WTC11 (cell line): ENCODE data around the gene PCDHGB5. TPM values are rescaled to one million over a fixed set of nuclear protein-coding genes. Genes with fewer than 3 reads are reported as not detected.

Experiments used
- ATAC-seq: fragments of 200-7000 bp; cut with Tn5 transposase; 2 replicates; pipeline ENCODE4 v1.10.0; 2021; ENCODE audit warnings: mild to moderate bottlenecking, moderate library complexity
- CTCF ChIA-PET: fragments of 300-600 bp; sonication (Branson Sonifier 250); formaldehyde crosslinking; loops from one replicate; lab custom pipeline; 2021; ENCODE audit warnings: antibody characterized with exemption; lab: Charles Lee
- POLR2A ChIA-PET: fragments of 350-600 bp; sonication (Branson Sonifier 250); formaldehyde crosslinking; loops from one replicate; lab custom pipeline; 2021; ENCODE audit warnings: antibody characterized with exemption; lab: Charles Lee
- DNase-seq: peaks from one replicate; pipeline ENCODE4 v3.0.0; 2021; ENCODE audit warnings: low spot score
- H3K27ac Mint-ChIP-seq: 2 replicates; pipeline ENCODE4 v1.8.0; 2021; ENCODE audit warnings: mixed read lengths
- H3K27me3 Mint-ChIP-seq: 2 replicates; pipeline ENCODE4 v1.8.0; 2021; ENCODE audit warnings: low read depth, mild to moderate bottlenecking, moderate library complexity, mixed read lengths
- H3K36me3 Mint-ChIP-seq: 2 replicates; pipeline ENCODE4 v1.8.0; 2021; ENCODE audit warnings: mixed read lengths
- H3K4me1 Mint-ChIP-seq: 2 replicates; pipeline ENCODE4 v1.8.0; 2022; ENCODE audit warnings: mixed read lengths
- H3K4me3 Mint-ChIP-seq: 2 replicates; pipeline ENCODE4 v1.8.0; 2021; ENCODE audit warnings: mild to moderate bottlenecking, moderate library complexity, mixed read lengths
- H3K9me3 Mint-ChIP-seq: 2 replicates; pipeline ENCODE4 v1.8.0; 2021; ENCODE audit warnings: mixed read lengths
- ATF1 ChIP-seq: sonication (generic); formaldehyde crosslinking; IDR thresholded peaks from 2 replicates; pipeline ENCODE4 v1.8.1; 2023; ENCODE audit warnings: mild to moderate bottlenecking, moderate library complexity, missing genetic modification reagents
- KAT7 ChIP-seq: sonication (generic); formaldehyde crosslinking; IDR thresholded peaks from 2 replicates; pipeline ENCODE4 v1.8.1; 2023; ENCODE audit warnings: missing genetic modification reagents, mild to moderate bottlenecking, borderline replicate concordance
- MXD4 ChIP-seq: fragments of 250-450 bp; sonication (Bioruptor Pico); IDR thresholded peaks from 2 replicates; pipeline ENCODE4 v1.8.0; 2021; ENCODE audit warnings: mild to moderate bottlenecking, moderate library complexity, borderline replicate concordance
- OVOL2 ChIP-seq: fragments of 250-450 bp; sonication (Bioruptor Pico); IDR thresholded peaks from 2 replicates; pipeline ENCODE4 v1.9.0; 2021; ENCODE audit warnings: mild to moderate bottlenecking, borderline replicate concordance
- SMAD4 ChIP-seq: sonication (generic); formaldehyde crosslinking; IDR thresholded peaks from 2 replicates; pipeline ENCODE4 v1.8.0; 2022; ENCODE audit warnings: mild to moderate bottlenecking, missing genetic modification reagents
- TCF7 ChIP-seq: sonication (generic); formaldehyde crosslinking; IDR thresholded peaks from 2 replicates; pipeline ENCODE4 v1.8.0; 2022; ENCODE audit warnings: mild to moderate bottlenecking, low read depth, missing genetic modification reagents, moderate library complexity
- TEAD1 ChIP-seq: sonication (generic); formaldehyde crosslinking; IDR thresholded peaks from 2 replicates; pipeline ENCODE4 v1.8.0; 2022; ENCODE audit warnings: mild to moderate bottlenecking, missing genetic modification reagents
- ZNF423 ChIP-seq: fragments of 250-450 bp; sonication (Bioruptor Pico); IDR thresholded peaks from 2 replicates; pipeline ENCODE4 v2.1.2; 2022; ENCODE audit warnings: mild to moderate bottlenecking, moderate library complexity
- total RNA-seq: library from RNA; stranded (reverse); gene quantifications from 3 replicates; pipeline ENCODE4 v1.2.3, GENCODE V29; 2021
- TF ChIP-seq, protein P1 (sequence below): sonication (generic); formaldehyde crosslinking; conservative IDR thresholded peaks from 2 replicates; pipeline ENCODE4 v1.8.1; 2023; ENCODE audit warnings: mild to moderate bottlenecking, low read depth, missing genetic modification reagents, moderate library complexity
- TF ChIP-seq, protein P2 (sequence below): sonication (generic); formaldehyde crosslinking; IDR thresholded peaks from 2 replicates; pipeline ENCODE4 v1.8.1; 2022; ENCODE audit warnings: missing genetic modification reagents, borderline replicate concordance
- TF ChIP-seq, protein P3 (sequence below): fragments of 200-600 bp; IDR thresholded peaks from 2 replicates; pipeline ENCODE4 v1.8.0; 2022; ENCODE audit warnings: antibody characterized with exemption
- TF ChIP-seq, protein P4 (sequence below): sonication (generic); formaldehyde crosslinking; IDR thresholded peaks from 2 replicates; pipeline ENCODE4 v1.8.0; 2022; ENCODE audit warnings: mild to moderate bottlenecking, missing genetic modification reagents
- TF ChIP-seq, protein P5 (sequence below): fragments of 250-450 bp; sonication (Bioruptor Pico); IDR thresholded peaks from 2 replicates; pipeline ENCODE4 v2.1.2; 2022; ENCODE audit warnings: mild to moderate bottlenecking, moderate library complexity

Gene PCDHGB5
- total RNA-seq, 1 experiment from 2014 or later = 9.7 TPM

DNA sequence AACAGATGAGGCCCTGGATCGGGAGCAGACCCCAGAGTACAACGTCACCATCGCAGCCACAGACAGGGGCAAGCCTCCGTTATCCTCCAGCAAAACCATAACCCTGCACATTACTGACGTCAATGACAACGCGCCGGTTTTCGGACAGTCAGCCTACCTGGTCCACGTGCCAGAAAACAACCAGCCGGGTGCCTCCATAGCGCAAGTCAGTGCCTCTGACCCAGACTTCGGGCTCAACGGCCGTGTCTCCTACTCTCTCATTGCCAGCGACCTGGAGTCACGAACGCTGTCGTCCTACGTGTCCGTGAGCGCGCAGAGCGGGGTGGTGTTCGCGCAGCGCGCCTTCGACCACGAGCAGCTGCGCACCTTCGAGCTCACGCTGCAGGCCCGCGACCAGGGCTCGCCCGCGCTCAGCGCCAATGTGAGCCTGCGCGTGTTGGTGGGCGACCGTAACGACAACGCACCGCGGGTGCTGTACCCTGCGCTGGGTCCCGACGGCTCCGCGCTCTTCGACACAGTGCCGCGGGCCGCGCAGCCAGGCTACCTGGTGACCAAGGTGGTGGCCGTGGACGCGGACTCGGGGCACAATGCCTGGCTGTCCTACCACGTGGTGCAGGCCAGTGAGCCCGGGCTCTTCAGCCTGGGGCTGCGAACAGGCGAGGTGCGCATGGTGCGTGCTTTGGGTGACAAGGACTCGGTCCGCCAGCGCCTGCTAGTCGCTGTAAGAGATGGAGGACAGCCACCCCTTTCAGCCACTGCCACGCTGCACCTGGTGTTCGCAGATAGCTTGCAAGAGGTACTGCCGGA, 21.5 kb downstream of the PCDHGB5 start (continued):
- TF ChIP-seq, protein P1, sequence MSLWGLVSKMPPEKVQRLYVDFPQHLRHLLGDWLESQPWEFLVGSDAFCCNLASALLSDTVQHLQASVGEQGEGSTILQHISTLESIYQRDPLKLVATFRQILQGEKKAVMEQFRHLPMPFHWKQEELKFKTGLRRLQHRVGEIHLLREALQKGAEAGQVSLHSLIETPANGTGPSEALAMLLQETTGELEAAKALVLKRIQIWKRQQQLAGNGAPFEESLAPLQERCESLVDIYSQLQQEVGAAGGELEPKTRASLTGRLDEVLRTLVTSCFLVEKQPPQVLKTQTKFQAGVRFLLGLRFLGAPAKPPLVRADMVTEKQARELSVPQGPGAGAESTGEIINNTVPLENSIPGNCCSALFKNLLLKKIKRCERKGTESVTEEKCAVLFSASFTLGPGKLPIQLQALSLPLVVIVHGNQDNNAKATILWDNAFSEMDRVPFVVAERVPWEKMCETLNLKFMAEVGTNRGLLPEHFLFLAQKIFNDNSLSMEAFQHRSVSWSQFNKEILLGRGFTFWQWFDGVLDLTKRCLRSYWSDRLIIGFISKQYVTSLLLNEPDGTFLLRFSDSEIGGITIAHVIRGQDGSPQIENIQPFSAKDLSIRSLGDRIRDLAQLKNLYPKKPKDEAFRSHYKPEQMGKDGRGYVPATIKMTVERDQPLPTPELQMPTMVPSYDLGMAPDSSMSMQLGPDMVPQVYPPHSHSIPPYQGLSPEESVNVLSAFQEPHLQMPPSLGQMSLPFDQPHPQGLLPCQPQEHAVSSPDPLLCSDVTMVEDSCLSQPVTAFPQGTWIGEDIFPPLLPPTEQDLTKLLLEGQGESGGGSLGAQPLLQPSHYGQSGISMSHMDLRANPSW (CRISPR knock-in tag) = no peak
- TF ChIP-seq ATF1 (CRISPR knock-in tag) (no peak), KAT7 (CRISPR knock-in tag) (no peak)
- TF ChIP-seq, protein P2, sequence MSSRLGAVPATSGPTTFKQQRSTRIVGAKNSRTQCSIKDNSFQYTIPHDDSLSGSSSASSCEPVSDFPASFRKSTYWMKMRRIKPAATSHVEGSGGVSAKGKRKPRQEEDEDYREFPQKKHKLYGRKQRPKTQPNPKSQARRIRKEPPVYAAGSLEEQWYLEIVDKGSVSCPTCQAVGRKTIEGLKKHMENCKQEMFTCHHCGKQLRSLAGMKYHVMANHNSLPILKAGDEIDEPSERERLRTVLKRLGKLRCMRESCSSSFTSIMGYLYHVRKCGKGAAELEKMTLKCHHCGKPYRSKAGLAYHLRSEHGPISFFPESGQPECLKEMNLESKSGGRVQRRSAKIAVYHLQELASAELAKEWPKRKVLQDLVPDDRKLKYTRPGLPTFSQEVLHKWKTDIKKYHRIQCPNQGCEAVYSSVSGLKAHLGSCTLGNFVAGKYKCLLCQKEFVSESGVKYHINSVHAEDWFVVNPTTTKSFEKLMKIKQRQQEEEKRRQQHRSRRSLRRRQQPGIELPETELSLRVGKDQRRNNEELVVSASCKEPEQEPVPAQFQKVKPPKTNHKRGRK = no peak

DNA sequence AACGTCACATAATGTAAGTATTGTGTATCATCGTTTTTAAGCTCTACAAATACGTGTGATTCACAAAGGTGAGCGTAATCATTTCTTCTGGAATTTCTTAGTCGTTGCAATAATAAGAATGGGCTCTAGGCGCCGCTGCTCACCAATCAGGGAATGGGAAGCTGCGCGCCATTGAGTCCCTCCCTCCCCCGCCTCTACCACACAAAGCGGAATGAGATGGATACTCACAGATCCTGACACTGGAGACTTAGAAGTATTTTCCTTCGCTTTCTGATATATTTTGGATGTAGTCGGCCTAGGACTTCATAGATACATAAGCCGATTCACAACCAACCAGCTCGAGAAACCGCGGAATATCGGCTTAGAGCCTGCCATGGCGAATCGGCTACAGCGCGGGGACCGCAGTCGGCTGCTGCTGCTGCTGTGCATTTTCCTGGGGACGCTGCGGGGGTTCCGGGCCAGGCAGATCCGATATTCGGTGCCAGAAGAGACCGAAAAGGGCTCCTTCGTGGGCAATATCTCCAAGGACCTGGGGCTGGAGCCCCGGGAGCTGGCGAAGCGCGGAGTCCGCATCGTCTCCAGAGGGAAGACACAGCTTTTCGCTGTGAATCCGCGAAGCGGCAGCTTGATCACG, 23.2 kb downstream of the PCDHGB5 start, which contains the start of gene PCDHGA11:
Gene PCDHGA11 (plus strand): TSS at position 197 of the 634 bp plus-strand sequence. CDS start 177 bp downstream, at position 374.
- H3K27me3 Mint-ChIP-seq = peaks cover 14% of the 10 kb centered on the region
- peaks cover 35% of the 10 kb centered on the region for H3K9me3 Mint-ChIP-seq
- H3K36me3 Mint-ChIP-seq = peaks cover 61% of the 10 kb centered on the region
- TF ChIP-seq ZNF423 (CRISPR knock-in tag) = no peak
- TF ChIP-seq, protein P3, sequence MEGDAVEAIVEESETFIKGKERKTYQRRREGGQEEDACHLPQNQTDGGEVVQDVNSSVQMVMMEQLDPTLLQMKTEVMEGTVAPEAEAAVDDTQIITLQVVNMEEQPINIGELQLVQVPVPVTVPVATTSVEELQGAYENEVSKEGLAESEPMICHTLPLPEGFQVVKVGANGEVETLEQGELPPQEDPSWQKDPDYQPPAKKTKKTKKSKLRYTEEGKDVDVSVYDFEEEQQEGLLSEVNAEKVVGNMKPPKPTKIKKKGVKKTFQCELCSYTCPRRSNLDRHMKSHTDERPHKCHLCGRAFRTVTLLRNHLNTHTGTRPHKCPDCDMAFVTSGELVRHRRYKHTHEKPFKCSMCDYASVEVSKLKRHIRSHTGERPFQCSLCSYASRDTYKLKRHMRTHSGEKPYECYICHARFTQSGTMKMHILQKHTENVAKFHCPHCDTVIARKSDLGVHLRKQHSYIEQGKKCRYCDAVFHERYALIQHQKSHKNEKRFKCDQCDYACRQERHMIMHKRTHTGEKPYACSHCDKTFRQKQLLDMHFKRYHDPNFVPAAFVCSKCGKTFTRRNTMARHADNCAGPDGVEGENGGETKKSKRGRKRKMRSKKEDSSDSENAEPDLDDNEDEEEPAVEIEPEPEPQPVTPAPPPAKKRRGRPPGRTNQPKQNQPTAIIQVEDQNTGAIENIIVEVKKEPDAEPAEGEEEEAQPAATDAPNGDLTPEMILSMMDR = peak; percentile 68
- peak within 1 kb of the TSS; percentile 81 for H3K4me3 Mint-ChIP-seq
- H3K27ac Mint-ChIP-seq = peak within 1 kb of the TSS; percentile 47
- ATAC-seq (peak; percentile 52), DNase-seq (peak; percentile 77)
- peaks cover 26% of the 10 kb centered on the region for H3K4me1 Mint-ChIP-seq
- ChIA-PET CTCF (interaction anchor here (0.6 to 3.6 kb wide), 50 partner anchors 8 to 326 kb away, joined by 3 to 131 read pairs (median 6); partner anchors contain the start of genes DIAPH1, PCDHB10, PCDHB11 and PCDHB14), POLR2A (interaction anchor here (0.8 to 1.4 kb wide), 4 partner anchors 88 to 143 kb away, joined by 3 to 4 read pairs (median 3); no protein-coding TSS in a partner anchor)

DNA sequence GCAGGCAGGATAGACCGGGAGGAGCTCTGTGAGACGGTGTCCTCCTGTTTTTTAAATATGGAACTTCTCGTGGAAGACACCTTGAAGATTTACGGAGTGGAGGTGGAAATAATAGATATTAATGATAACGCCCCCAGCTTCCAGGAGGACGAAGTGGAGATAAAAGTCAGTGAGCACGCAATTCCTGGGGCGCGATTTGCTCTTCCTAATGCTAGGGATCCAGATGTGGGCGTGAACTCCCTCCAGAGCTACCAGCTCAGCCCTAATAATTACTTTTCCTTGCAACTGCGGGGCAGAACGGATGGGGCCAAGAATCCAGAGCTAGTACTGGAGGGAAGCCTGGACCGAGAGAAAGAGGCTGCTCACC, 23.7 kb downstream of the PCDHGB5 start:
- CTCF ChIA-PET = interaction anchor here (0.6 to 3.6 kb wide), 45 partner anchors 9 to 327 kb away, joined by 3 to 131 read pairs (median 8); partner anchors contain the start of genes DIAPH1, PCDHB10, PCDHB11 and PCDHB14
- Mint-ChIP-seq H3K9me3 (peaks cover 35% of the 10 kb centered on the region), H3K27me3 (peaks cover 14% of the 10 kb centered on the region), H3K4me1 (peaks cover 26% of the 10 kb centered on the region), H3K27ac (no peak overlapping the region; the same call in 1 of the 2 replicates), H3K4me3 (peak overlapping the region; percentile 81), H3K36me3 (peaks cover 65% of the 10 kb centered on the region)
- DNase-seq = no peak
- POLR2A ChIA-PET = interaction anchor here (1.3 kb wide), 2 partner anchors 92 to 139 kb away, joined by 3 read pairs; no protein-coding TSS in a partner anchor
- no peak for ATAC-seq
- TF ChIP-seq TEAD1 = no peak
- no peak for TF ChIP-seq MXD4
- TF ChIP-seq, protein P4, sequence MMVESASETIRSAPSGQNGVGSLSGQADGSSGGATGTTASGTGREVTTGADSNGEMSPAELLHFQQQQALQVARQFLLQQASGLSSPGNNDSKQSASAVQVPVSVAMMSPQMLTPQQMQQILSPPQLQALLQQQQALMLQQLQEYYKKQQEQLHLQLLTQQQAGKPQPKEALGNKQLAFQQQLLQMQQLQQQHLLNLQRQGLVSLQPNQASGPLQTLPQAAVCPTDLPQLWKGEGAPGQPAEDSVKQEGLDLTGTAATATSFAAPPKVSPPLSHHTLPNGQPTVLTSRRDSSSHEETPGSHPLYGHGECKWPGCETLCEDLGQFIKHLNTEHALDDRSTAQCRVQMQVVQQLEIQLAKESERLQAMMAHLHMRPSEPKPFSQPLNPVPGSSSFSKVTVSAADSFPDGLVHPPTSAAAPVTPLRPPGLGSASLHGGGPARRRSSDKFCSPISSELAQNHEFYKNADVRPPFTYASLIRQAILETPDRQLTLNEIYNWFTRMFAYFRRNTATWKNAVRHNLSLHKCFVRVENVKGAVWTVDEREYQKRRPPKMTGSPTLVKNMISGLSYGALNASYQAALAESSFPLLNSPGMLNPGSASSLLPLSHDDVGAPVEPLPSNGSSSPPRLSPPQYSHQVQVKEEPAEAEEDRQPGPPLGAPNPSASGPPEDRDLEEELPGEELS (CRISPR knock-in tag) = no peak
- TF ChIP-seq, protein P5, sequence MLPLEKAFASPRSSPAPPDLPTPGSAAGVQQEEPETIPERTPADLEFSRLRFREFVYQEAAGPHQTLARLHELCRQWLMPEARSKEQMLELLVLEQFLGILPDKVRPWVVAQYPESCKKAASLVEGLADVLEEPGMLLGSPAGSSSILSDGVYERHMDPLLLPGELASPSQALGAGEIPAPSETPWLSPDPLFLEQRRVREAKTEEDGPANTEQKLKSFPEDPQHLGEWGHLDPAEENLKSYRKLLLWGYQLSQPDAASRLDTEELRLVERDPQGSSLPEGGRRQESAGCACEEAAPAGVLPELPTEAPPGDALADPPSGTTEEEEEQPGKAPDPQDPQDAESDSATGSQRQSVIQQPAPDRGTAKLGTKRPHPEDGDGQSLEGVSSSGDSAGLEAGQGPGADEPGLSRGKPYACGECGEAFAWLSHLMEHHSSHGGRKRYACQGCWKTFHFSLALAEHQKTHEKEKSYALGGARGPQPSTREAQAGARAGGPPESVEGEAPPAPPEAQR = no peak
- no peak for TF ChIP-seq SMAD4
- TF ChIP-seq, protein P3 = no peak
- TF ChIP-seq OVOL2 (CRISPR knock-in tag) = no peak
- no peak for TF ChIP-seq ATF1 (CRISPR knock-in tag)
- no peak for TF ChIP-seq TCF7
- TF ChIP-seq, protein P2 = no peak
